ENCODE results near the gene SMAD7.

- TF ChIP-seq CTCF (conservative IDR thresholded peaks at IDR 0.05; ENCODE audit: low read length) (no peak), EZH2phosphoT487 (IDR thresholded peaks at IDR 0.05; ENCODE audit: borderline replicate concordance, low read depth, low read length) (no peak)
Measured at GRCh38 chr18:48904091-48904490, 46.7 kb downstream of the SMAD7 start.

All from OCI-LY7 (cell line).